ENCODE results near the gene KCNMA1.

The KCNMA1 gene

DNA sequence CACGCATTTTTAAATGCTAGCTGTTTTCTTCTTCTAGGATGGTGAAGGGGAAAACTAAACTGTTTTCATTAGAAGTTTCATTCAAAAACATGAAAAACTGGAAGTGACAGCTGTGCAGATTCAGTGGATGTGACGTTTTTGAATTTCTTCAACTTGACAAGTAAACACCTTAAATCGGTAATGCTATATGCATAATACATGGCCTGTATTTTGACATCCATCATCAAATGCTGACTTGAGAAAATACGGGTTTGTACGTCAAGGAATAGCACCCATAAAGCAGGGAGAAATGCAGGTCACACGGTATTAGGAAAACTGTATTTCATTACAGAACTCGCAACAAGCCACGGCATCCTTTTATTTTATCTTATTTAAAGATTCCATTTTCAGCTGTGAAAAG is 720.5 kb downstream of the KCNMA1 start:
- DNase-seq = no peak

DNA sequence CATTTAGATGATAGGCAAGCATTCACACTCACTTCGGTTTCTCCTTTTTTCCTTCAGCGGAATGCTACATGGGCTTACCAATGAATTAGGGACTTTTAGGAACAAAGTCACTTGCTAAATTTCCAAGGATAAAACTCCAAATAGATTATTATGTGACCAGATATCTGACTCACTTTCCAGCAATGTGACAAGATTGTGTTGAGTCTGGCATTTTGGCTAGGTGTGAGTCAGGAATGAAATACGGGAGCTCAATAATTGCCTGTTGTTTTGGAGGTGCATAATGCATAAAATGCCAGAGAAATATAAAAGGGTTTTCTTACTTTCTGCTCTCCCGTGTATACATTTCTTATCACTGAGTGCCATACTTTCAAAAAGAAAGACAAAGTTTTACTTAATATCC is 721.1 kb downstream of the KCNMA1 start:
- DNase-seq = no peak

DNA sequence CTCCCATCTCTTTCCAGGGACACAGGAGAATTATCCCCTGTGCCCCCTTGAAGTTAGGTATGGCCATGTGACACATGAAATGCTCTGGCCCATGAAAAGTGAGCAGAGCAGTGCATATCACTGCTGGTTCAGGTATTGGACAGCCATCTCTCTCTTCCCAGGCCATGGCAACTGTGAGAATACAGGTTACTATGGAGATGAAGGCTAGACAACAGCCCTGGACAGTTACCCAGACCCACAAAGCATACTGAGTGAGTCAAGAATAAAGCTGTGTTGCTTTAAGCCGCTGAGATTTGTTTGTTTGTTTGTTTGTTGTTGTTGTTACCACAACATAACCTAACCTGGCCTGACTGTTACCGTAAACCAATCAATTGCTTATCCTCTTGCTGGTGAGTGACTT is 722.3 kb downstream of the KCNMA1 start:
- DNase-seq = no peak

DNA sequence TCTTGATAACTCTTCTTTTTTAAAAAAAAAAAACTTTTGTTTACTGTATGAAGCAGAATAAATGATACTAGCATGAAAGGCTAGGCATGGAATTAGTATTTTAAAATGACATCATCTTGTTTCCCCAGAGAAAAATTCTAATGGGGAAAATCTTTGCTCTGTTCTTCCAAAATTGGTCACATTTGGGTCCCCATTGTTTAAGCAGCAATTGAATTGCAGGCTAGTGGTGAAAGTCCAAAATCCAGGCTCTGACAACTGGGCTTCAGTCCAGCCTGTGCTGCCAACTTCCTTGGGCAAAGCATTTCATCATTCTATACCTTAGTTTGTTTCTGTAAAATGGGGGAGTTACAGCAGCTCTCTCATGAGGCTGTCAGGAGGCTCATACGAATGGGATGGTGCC is 726.4 kb downstream of the KCNMA1 start:
- no peak for DNase-seq

DNA sequence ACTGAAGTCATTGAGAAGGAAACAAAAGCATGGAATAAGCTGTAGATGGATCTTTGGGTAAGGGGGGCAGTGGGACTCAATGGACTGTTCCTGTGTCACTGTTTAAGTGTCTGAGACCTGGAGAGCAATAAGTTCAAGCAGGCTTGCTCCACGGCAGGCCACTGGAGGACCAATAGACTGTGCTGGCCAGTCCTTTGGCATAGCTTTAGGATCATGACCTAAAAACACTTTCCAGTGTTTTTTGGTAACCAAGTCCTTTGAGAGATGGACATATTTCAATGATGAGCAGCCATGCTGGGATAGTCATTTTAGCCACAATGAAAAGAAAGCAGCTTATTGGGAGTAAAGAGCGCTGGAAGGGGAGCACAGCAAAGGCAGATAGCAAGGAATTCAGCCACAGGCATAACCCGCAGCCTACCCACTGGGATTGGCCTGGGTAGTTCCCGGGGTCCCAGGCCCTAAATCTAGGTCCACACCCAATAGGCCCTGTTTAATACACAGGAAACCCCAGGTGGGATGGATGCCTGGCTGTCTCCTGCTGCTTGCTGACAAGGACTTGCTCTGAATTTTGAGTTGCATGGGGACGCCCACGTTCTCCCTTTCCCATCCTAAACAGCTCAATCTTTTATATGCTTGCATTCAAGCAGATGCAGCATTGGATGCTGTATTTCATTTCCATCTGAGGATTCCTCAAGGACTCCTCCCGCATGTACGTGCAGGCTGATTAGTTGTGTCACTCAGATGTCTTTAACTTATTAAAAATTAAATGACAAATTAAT is 727.2 kb downstream of the KCNMA1 start:
- DNase-seq = no peak

DNA sequence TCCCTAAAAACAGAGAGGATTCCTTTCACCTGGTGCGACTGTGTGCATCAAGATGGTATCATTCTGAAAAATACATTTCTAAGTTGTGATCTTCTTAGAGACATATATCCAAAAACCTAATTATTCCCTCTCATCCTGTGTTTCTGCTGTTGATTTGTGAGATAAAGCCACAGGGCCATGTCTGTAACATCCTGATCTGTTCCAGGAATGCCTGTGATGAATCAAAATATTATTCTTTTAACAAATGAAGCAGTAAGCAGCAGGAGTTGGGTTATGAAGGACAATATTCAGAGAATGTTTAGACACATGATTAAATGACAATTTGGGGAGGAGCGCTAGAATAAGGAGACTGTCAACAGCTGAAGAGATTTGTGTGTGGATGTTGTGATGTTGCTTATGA is 731.4 kb downstream of the KCNMA1 start:
- no peak for DNase-seq

DNA sequence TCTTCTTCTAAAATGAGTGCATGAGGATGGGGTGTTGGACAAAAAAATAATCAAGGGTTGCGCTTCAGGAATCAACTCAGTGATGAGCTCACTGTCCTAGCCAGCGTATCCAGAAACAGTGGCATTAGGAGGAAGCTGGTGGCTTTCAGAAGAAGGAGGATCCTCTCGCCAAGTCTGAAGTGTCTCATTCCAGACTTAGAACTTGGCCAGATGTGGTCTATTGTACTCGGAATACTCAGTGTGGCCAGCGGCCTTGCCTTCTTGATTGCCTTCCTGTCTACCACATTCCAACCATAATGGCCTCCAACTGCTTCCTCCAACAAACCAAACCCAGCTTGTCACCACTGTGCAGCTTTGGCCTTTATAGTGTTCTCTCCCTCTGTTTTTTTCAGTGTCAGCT is 732.4 kb downstream of the KCNMA1 start:
- no peak for DNase-seq

DNA sequence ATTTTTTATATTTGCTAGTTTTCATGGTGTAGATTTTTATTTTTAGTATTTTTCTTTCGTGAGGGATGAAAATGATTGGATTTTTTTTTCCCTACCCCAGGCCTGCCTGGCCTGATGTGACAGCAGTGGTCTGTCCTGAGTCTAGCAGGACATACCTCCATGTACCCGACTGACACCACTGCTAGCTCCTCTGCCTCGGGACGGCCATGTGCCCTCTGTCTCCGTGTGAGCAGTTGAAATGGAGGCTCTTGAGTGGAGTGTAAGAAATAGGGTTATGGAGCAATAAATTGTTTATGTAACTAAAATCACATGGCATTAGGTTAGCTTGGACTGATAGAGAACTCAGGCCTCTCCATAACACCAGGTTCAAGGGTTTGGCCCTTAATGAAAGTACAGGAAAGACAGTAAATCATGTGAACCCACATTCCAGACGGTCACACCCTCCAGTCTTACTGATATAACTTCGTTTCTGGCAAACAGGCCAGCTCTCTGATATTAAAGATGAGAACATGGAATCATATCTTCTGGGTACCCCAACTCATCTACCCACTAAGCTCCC is 734.1 kb downstream of the KCNMA1 start:
- DNase-seq = no peak

DNA sequence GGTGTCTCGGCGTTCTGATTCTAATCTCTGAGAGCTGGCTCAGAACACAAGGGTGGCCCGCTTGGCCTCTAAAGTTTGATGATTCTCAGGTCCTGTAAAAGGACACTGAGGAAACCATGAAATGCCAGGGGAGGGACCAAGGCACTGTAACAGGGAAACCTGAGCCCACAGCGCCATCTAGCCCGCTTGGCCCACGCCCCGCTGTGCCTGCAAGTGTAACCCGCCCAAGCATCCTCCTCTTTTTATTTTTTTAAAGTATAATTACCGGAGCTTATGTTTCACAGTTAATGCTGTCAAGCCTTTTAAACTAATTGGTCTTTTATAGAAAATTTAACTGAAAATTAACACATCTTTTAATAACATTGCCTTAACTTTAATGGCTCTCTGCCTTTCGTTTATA is 734.7 kb downstream of the KCNMA1 start:
- DNase-seq = peak in 3 of 4 experiments; percentile 9 to 58 (median 44)

DNA sequence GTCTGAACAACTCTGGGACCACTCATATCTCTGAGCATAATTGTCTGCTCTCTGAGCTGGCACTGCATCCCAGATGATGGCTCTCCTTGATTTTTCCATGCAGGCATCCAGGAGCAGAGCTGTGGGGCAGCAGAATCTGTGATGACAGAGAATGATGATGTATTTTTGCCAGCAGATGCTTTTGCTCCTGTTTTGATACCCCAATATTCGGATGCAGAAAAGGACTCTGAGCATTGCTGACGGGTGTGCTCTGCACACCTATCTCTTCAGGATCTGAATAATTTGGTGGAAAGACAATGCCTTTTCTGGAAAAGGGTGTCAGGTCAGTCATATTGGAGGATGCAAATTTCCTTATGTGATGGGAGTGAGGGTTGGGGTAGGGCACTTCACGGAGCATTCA is 735.9 kb downstream of the KCNMA1 start:
- no peak for DNase-seq

DNA sequence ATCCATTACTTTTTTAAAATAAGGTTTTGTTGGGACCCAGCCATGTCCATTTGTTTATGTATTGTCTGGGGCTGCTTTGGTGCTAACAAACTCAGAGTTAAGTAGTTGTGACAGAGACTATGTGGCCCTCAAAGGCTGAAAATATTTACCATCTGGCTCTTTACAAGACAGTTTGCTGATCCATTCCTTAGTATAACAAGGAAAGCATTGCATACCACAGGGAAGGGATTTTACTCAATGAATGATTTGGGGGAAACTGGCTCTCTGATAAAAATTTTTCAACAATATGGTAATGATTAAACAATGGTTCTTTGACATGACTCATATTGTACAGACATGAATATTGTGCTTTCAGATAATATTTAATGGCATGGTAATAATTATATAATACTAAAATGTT is 738.1 kb downstream of the KCNMA1 start:
- no peak for DNase-seq

DNA sequence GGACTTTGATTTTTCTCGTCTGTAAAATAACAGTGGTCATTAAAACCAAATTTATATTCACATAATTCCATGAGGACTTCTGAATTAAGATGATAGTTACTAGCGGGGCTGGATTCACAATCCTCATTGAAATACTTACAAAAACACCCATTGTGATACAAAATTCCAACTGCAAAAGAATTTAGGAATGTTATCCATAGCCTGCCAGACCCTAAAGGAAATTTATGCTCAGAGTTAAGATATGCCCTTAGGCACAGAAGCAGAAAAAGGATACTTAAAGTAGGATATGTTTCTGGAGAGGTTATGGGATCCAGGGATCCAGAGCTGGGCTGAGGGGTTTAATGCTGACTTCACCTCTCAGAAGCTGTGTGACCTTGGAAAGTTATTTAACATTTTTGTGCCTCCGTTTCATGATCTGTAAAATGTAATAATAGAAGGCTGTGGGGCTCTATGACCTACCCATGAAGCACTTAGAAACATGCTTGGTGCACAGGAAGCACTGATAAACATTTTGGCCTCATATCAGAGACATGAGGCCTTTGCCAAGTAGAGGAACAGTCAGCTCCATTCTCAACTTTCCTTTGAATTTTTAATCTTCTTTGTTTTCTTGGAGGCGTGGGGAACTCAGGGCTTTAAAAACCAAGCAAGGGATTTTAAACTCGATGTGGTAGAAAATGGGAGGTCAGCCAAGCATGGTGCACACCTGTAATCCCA is 744.7 kb downstream of the KCNMA1 start:
- no peak for DNase-seq

DNA sequence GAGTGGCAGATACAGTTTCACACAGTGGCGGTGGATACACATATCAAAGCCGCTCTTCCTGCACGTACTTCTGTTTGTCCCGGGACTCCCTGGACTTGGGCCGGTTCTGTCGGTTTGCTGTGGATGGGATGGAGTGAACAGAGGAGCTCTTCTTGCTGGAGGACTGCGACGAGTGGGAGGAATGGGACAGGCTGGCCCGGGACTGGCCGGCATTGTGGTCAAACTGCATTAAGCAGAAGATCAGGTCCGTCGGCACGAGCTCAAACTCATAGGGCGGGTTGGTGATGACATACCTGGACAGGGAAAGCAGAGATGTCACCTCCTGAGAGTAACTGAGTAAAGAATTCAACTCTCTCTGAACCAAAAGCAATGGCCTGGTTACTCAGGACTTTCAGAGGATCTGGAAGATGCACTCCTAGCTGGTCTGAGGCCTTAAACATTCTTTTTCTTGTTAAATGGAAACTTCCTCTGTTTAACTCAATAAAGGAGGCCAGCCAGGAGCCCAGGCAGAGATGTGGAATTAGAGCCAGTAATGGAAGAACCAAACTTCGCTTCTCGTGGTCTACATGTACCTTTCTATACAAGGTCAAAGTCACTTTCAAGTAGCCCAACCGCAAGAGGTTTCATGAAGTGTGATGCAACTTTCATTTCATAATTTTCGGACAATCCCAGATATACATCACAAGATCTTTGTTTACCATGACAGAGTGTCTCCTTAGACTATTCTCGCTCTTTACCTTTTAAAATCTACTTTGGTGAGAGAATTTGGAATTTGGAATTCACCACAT is 750.2 kb downstream of the KCNMA1 start:
- DNase-seq = peak in 1 of 4 experiments; percentile 29

DNA sequence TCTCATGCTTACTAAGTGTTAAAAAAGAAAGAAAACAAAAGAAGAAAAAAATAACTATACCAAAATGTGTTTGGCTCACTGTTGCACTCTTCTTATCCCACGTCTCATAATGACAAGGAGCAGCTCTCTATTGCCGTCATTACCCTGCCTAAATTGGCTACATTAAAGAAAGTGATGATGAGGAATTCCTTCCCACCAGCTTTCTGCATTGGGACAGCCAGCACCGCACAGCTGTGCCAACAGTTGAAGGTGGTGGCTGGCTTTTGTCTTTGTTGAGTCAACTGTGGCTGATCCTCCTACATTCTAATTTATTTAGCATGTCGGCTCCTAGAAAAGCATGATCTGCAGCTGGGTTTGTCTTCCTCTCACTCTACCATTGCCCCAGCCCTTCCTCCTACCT is 751.8 kb downstream of the KCNMA1 start:
- DNase-seq = no peak

DNA sequence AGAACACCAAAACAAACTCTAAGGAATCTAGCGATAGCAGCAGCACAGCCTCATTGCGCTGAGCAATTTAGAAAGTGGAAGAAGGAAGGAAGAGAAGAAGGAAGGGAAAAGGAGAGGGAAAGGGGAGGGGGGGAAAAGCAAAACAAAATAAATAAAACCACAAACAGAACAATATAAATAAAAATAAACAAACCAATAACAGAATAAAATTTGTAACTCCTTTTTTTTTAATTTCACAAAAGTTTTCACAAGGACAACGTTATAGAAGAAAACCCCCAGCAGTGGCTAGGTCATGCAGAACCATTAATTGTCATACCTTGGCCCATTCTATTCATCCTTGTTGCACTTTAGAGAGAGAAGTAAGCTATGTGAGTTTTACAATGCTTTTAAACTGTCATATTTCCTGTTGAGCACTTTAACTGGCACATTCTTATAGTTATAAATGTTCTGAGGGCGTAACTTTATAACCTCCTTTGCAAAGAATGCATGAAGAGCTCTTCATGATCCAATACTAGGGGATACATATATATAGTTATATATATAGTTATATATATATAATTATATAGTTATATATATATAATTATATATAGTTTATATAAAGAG is 752.8 kb downstream of the KCNMA1 start:
- no peak for DNase-seq

DNA sequence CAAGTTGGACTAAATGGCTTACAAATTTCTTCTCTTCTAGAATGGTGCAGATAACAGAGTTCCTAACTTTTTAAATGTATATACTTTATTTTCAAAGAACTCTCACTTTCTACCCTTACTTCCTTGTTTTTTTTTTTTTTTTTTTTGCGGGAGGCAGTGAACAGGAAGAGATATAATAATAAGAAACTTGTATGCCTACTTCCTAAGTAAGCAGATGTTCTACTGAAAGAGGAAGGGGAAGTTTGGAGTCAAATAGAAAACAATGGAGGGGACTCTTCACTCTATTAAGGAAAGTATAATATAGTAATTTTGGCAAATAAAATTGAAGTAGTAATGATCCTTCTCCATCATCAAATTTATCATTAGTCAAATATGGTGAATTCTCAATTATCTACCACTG is 754.0 kb downstream of the KCNMA1 start:
- DNase-seq = peak in 3 of 4 experiments; percentile 20 to 77 (median 70)

DNA sequence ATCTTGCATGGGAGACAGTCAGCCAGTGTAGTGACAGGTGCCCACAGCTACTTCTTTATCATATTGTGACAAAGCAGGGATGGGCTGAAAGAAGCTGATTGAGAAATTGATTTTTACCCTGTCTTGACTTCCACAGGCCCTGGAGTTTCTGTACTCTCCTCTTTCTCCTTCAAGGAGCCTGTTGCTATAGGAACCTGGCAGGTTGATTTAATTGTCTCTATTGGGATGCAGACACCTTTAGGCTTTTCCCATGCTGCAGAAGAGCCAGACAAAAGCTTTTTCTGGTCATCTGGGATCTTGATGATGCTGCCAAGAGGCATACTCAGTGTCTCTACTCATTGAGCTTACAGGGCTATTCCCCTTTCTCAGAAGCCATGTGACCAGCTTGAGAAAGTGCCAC is 754.8 kb downstream of the KCNMA1 start:
- DNase-seq = peak in 2 of 4 experiments; percentile 25 to 48

DNA sequence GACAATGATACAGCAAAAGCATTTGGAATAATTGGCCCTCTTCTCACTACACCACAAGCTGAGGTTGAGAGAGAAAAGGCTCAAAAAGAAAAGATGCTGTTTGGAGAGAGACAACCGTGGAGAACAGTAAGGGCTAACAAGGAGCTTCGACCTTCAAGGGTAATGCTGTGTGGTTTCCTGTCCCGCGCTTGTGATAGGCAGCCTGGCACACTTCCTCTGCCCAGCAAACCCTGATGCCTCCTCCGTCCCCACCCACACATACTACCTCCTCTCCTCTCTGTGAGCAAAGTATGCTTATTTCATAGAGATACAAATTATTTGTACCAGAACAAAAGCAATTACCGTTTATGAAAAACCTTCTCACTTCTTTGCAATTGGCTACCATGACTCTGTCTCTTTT is 755.4 kb downstream of the KCNMA1 start:
- DNase-seq = peak in 3 of 4 experiments; percentile 58 to 77 (median 70)

DNA sequence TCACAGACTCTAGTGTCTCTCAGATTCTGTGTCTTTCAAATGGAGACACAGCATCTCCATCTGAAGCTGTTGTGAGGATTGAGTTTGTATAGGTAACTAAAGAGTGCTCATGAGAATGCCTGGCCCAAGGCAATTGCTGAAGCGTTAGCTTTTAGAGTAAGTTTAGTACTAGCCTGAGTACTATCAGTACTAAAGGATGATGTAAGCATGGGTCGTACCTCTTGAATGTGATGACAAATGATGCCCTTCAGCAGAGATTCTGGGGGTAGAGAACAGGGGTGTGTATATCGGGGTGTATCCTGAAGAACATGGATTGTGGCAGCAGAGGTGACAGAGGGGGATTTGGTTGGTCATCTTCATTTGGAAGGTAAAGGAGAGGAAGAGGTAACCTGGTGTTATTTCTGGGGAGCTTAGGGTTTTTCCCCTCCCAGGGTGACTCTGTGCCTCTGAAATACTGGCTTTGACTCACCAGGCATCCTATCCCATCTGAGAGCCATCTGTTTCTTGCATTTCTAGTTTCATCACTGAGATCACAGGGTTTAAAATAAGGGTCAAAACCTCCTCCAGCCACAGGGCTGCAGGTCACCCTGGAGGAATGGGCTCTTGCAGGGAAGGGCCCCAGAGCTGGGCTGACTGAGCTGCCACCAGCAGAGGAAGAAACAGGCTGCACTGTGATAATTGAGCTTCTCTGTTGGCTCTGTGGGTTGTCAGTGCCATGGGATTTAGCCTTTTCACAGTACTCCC is 756.0 kb downstream of the KCNMA1 start:
- peak in 3 of 4 experiments; percentile 8 to 33 (median 19) for DNase-seq

DNA sequence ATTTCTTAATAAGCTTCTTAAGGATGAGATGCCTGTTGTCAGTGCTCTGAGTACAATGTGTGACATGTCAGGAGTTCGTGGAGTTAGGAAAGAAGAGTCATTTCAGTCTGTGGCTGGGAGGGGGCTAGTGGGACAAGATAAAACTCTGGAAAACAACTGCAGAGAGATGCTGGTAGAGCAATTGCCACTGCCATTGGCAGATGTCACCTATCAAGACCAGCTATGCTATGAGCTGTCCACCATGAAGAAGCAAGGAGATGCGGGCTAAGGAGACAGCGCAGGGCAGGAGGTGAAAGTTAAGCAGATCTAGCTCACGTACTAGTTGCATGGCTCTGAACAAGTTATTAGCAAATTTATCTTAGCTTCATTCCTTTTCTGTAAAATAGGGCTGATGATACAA is 756.7 kb downstream of the KCNMA1 start:
- DNase-seq = no peak

DNA sequence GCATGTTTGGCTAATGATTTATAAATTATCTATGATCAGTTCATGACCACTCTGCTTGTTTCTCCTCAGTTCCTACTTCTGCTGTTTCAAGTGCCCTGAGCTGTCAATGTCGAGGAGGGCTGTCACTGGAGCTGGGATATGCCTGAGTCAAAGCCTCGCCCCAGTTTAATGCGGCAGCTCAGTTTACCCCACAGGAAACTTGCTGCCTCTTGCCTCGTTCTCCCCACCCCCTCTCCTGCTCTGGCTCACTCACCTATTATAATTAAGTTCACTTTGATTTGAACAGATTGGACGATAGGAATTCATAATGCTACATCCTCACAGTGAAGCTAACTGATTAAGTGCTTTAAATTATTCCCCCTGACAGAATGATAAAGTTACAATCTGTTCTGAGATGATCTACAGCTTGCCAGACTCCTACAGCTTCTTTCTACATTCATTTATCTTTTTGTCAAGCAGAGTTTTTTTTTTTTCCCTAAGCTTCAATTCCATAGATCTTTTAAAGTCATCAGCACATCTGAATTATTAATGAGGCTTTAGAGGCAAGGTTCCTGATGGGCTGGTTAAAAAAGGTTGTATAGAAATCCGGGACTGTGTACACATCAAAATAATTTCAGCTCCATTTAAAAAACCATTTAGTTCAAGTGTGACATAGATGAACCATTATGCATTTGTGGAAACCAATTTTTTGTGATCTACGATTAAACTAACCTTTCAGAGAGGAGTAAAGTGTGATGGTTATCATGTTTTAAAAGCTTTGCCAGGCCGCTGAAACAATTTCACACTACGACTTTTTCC is 758.3 kb downstream of the KCNMA1 start:
- no peak for DNase-seq

All from suppressor macrophage (primary cell).